IMR-90 (cell line): ENCODE measurements around the gene ADGRF3. TPM values are rescaled to one million over a fixed set of nuclear protein-coding genes. Genes with fewer than 3 reads are reported as not detected.
"Not testable (repeated sequence)": the region's sequence is repeated elsewhere in the genome, so short reads cannot be mapped to it uniquely, and the experiment has no call there.

Experiments used
- ATAC-seq: fragments of 200-7000 bp; cut with Tn5 transposase; 2 replicates; pipeline ENCODE4 v1.9.1; 2020; ENCODE audit warnings: low read depth, mild to moderate bottlenecking, moderate library complexity
- BruUV-seq: library from RNA; stranded (reverse); fragments of 400-500 nt; replicated peaks from 2 replicates; lab custom pipeline; 2021; lab: Mats Ljungman, UMichigan
- CTCF ChIA-PET: fragments of 300-600 bp; formaldehyde crosslinking; extraction: SDS; loops from one replicate; lab custom pipeline; 2021; ENCODE audit warnings: antibody characterized with exemption; lab: Yijun Ruan, JAX
- POLR2A ChIA-PET: fragments of 300-600 bp; sonication (Branson Sonifier 250); formaldehyde crosslinking; loops from one replicate; lab custom pipeline; 2022; ENCODE audit warnings: antibody characterized with exemption; ENCODE audit not compliant: unreplicated experiment; lab: Charles Lee
- DNase-seq: peaks from one replicate; pipeline ENCODE4 v3.0.0; 2013
- H2AFZ ChIP-seq: replicated peaks from 2 replicates; pipeline ENCODE3; 2013; ENCODE audit warnings: low read length, mild to moderate bottlenecking; ENCODE audit not compliant: poor library complexity
- H2AK5ac ChIP-seq: 2 replicates; pipeline ENCODE4 v1.6.1; 2013; ENCODE audit warnings: low read depth, low read length, inconsistent platforms
- H2AK9ac ChIP-seq: replicated peaks from 2 replicates; pipeline ENCODE3; 2013; ENCODE audit warnings: mild to moderate bottlenecking, low read depth, low read length, moderate library complexity; ENCODE audit not compliant: poor library complexity
- H2BK120ac ChIP-seq: 2 replicates; pipeline ENCODE4 v1.6.1; 2013; ENCODE audit warnings: low read depth, low read length, inconsistent platforms
- H2BK15ac ChIP-seq: 3 replicates; pipeline ENCODE4 v1.6.1; 2013; ENCODE audit warnings: low read depth, low read length, inconsistent platforms
- H2BK20ac ChIP-seq: 2 replicates; pipeline ENCODE4 v1.6.1; 2013; ENCODE audit warnings: low read depth, mild to moderate bottlenecking, inconsistent platforms, low read length, moderate library complexity
- H2BK5ac ChIP-seq: 2 replicates; pipeline ENCODE4 v1.6.1; 2013; ENCODE audit warnings: mild to moderate bottlenecking, low read depth, low read length, inconsistent platforms; ENCODE audit not compliant: poor library complexity, severe bottlenecking
- H3K14ac ChIP-seq: replicated peaks from 2 replicates; pipeline ENCODE4 v1.6.1; 2013; ENCODE audit warnings: low read depth, low read length, inconsistent platforms
- H3K18ac ChIP-seq: 2 replicates; pipeline ENCODE4 v1.6.1; 2013; ENCODE audit warnings: low read depth, low read length, control low read depth
- H3K23ac ChIP-seq: 2 replicates; pipeline ENCODE4 v1.6.1; 2013; ENCODE audit warnings: low read depth, low read length, inconsistent platforms
- H3K27ac ChIP-seq: 2 replicates; pipeline ENCODE4 v1.5.1; 2013; ENCODE audit warnings: mild to moderate bottlenecking, control low read depth, low read length; ENCODE audit not compliant: insufficient read depth
- H3K27me3 ChIP-seq: 2 replicates; pipeline ENCODE4 v1.6.1; 2013; ENCODE audit warnings: low read length; ENCODE audit not compliant: control insufficient read depth, insufficient read depth
- H3K36me3 ChIP-seq: 2 replicates; pipeline ENCODE4 v1.6.1; 2013; ENCODE audit warnings: low read length, mixed read lengths; ENCODE audit not compliant: control insufficient read depth, insufficient read depth
- H3K4ac ChIP-seq: 2 replicates; pipeline ENCODE4 v1.6.1; 2013; ENCODE audit warnings: low read depth, low read length, inconsistent platforms
- H3K4me1 ChIP-seq: 2 replicates; pipeline ENCODE4 v1.6.1; 2013; ENCODE audit warnings: low read length, mixed read lengths; ENCODE audit not compliant: control insufficient read depth, insufficient read depth
- H3K4me2 ChIP-seq: 2 replicates; pipeline ENCODE4 v1.6.1; 2013; ENCODE audit warnings: low read depth, mild to moderate bottlenecking, control low read depth, low read length, moderate library complexity
- H3K4me3 ChIP-seq: 2 replicates; pipeline ENCODE4 v1.5.1; 2013; ENCODE audit warnings: low read depth, mild to moderate bottlenecking, control low read depth, low read length, moderate library complexity; ENCODE audit not compliant: insufficient read depth
- H3K56ac ChIP-seq: 2 replicates; pipeline ENCODE4 v1.6.1; 2013; ENCODE audit warnings: low read length, inconsistent platforms; ENCODE audit not compliant: insufficient read depth; ENCODE audit errors: extremely low read depth
- H3K79me1 ChIP-seq, 2 experiments: 2 replicates each; pipeline ENCODE4 v1.6.1; 2013; ENCODE audit warnings: low read length in 2 of 2, inconsistent platforms in 1 of 2, low read depth in 1 of 2
- H3K9ac ChIP-seq: 2 replicates; pipeline ENCODE4 v1.6.1; 2013; ENCODE audit warnings: low read depth, low read length, control low read depth
- H3K9me1 ChIP-seq: 2 replicates; pipeline ENCODE4 v1.6.1; 2013; ENCODE audit warnings: low read length, inconsistent platforms; ENCODE audit not compliant: insufficient read depth
- H3K9me3 ChIP-seq: 2 replicates; pipeline ENCODE4 v1.6.1; 2013; ENCODE audit warnings: low read length; ENCODE audit not compliant: control insufficient read depth, insufficient read depth
- H4K20me1 ChIP-seq: 2 replicates; pipeline ENCODE4 v1.6.1; 2013; ENCODE audit warnings: low read length, inconsistent platforms; ENCODE audit not compliant: insufficient read depth
- H4K5ac ChIP-seq: 2 replicates; pipeline ENCODE4 v1.6.1; 2013; ENCODE audit warnings: mild to moderate bottlenecking, low read depth, low read length, control low read depth
- H4K8ac ChIP-seq, 2 experiments: 2 replicates each; pipeline ENCODE4 v1.6.1; 2013; ENCODE audit warnings: low read depth in 2 of 2, low read length in 2 of 2, control low read depth in 1 of 2, inconsistent platforms in 1 of 2
- H4K91ac ChIP-seq: 2 replicates; pipeline ENCODE4 v1.6.1; 2013; ENCODE audit warnings: low read depth, low read length, inconsistent platforms; ENCODE audit not compliant: insufficient read depth
- BHLHE40 ChIP-seq: fragments of 150-350 bp; IDR thresholded peaks from 2 replicates; pipeline ENCODE4 v1.6.1; 2016; ENCODE audit warnings: mild to moderate bottlenecking, low read depth, low read length
- CHD1 ChIP-seq: IDR thresholded peaks from 2 replicates; pipeline ENCODE4 v1.6.1; 2012; ENCODE audit warnings: low read depth, low read length, improper control_type of control experiment
- MAFK ChIP-seq: IDR thresholded peaks from 2 replicates; pipeline ENCODE4 v1.6.1; 2012; ENCODE audit warnings: low read depth, low read length, improper control_type of control experiment
- MXI1 ChIP-seq: IDR thresholded peaks from 2 replicates; pipeline ENCODE4 v1.6.1; 2012; ENCODE audit warnings: low read depth, mild to moderate bottlenecking, low read length, moderate library complexity, borderline replicate concordance
- WGBS, 2 experiments: methylation state at CpG; one replicate each; pipeline versions ENCODE4 v1.1.5 to v1.1.7; 2013; ENCODE audit warnings: missing lambda C conversion rate in 2 of 2; ENCODE audit not compliant: insufficient read length in 1 of 2; ENCODE audit errors: extremely low coverage in 2 of 2; 5-methylcytosine and 5-hydroxymethylcytosine counted together
- dilution Hi-C: fragments of 300-500 bp; cut with HindIII; formaldehyde crosslinking; loops from one replicate; pipeline ENCODE4 v1.14.3; 2018; ENCODE audit warnings: low sequenced_read_pairs; ENCODE audit not compliant: unreplicated experiment
- in situ Hi-C: fragments of 300-500 bp; cut with MboI; formaldehyde crosslinking; loops from 3 replicates; pipeline ENCODE4 v1.14.3; 2019; ENCODE audit warnings: low sequenced_read_pairs, inconsistent platforms, mixed read lengths
- intact Hi-C: fragments of 100-400 bp; cut with micrococcal nuclease; formaldehyde crosslinking; loops from 2 replicates; pipeline ENCODE4 v1.10.0; 2022
- polyA plus RNA-seq, 3 experiments: library from polyadenylated mRNA; depleted of rRNA; stranded (reverse); fragments of >200 nt; gene quantifications; 2 replicates each; pipeline ENCODE4 v1.2.3, GENCODE V29; 2012; ENCODE audit warnings: low replicate concordance in 1 of 3
- total RNA-seq: library from RNA; depleted of rRNA; stranded (reverse); fragments of >200 nt; gene quantifications from 2 replicates; pipeline ENCODE4 v1.2.3, GENCODE V29; 2012

Gene ADGRF3
- total and polyA plus RNA-seq, 2 of the 4 experiments (the other 2 are of a cell fraction): 0.15 TPM; not detected in 1

- POLR2A ChIA-PET: no interaction called here
Observed at GRCh38 chr2:26305540-26305939, 41.0 kb downstream of the ADGRF3 start.

GRCh38 chr2:26305094-26305493 lies 41.5 kb downstream of the ADGRF3 start:
- H3K56ac ChIP-seq, H2BK5ac ChIP-seq, intact Hi-C loops, H2BK20ac ChIP-seq, H3K36me3 ChIP-seq, H3K4ac ChIP-seq, H4K91ac ChIP-seq, H3K14ac ChIP-seq, H2BK120ac ChIP-seq, dilution Hi-C loops, BruUV-seq, H3K9me3 ChIP-seq, POLR2A ChIA-PET, H4K20me1 ChIP-seq, H3K27ac ChIP-seq, in situ Hi-C loops, H4K8ac ChIP-seq, H2AK9ac ChIP-seq, H3K4me2 ChIP-seq, CTCF ChIA-PET, H3K4me3 ChIP-seq, H2AK5ac ChIP-seq, H4K5ac ChIP-seq, ATAC-seq, H3K79me1 ChIP-seq, H2BK15ac ChIP-seq, H3K23ac ChIP-seq, H3K18ac ChIP-seq, H2AFZ ChIP-seq, H3K4me1 ChIP-seq, H3K27me3 ChIP-seq, DNase-seq, H3K9me1 ChIP-seq, H3K9ac ChIP-seq: not testable (repeated sequence)
- 92% methylated on average over 2 of the region's 7 CpGs; no CpG with 5 or more reads in 1 of the 2 experiments for WGBS, 2 experiments

More at GRCh38 chr2:26305540-26305939, 41.0 kb downstream of the ADGRF3 start:
- Histone ChIP-seq H3K36me3 (no peaks in the 10 kb centered on the region), H4K91ac (no peak overlapping the region), H2AFZ (no peak overlapping the region), H3K9me3 (no peaks in the 10 kb centered on the region), H4K8ac (no peak overlapping the region), H3K4ac (no peak overlapping the region), H3K23ac (no peak overlapping the region), H3K27ac (no peak overlapping the region), H4K20me1 (no peaks in the 10 kb centered on the region), H3K27me3 (peaks cover 4% of the 10 kb centered on the region; the same call in 1 of the 2 replicates), H3K4me1 (peaks cover under 1% of the 10 kb centered on the region; the same call in 1 of the 2 replicates), H2BK120ac (no peak overlapping the region), H2AK9ac (no peak overlapping the region), H4K5ac (no peak overlapping the region), H3K4me2 (no peak overlapping the region), H3K14ac (no peak overlapping the region), H3K9ac (no peak overlapping the region), H2BK5ac (no peak overlapping the region), H2BK20ac (no peak overlapping the region), H3K79me1 (no peaks in the 10 kb centered on the region), H3K18ac (no peak overlapping the region), H2AK5ac (no peak overlapping the region), H3K4me3 (no peak overlapping the region), H3K9me1 (no peaks in the 10 kb centered on the region), H3K56ac (no peak overlapping the region), H2BK15ac (no peak overlapping the region)
- no peak for TF ChIP-seq BHLHE40
- TF ChIP-seq MAFK: no peak
- TF ChIP-seq MXI1: no peak
- no peak for TF ChIP-seq CHD1
- in situ Hi-C loops: no loop called here
- intact Hi-C loops: no loop called here
- DNase-seq (no peak), ATAC-seq (no peak)
- CTCF ChIA-PET: no interaction called here
- no CpG with 5 or more reads among the region's 6 CpGs for WGBS, 2 experiments
- no TSS peak for BruUV-seq
- dilution Hi-C loops: no loop called here
